Large intestine (tissue), 3 donors: ENCODE measurements around the gene DMRTA1. TPM values are rescaled to one million over a fixed set of nuclear protein-coding genes. Genes with fewer than 3 reads are reported as not detected.
"Not testable (repeated sequence)": the region's sequence is repeated elsewhere in the genome, so short reads cannot be mapped to it uniquely, and the experiment has no call there.

Experiments
- DNase-seq, 2 donors: peaks; one replicate each; pipeline versions ENCODE4 v3.0.0 to v3.0.0-alpha.2; 2013
- H3K27ac ChIP-seq: one replicate; pipeline ENCODE4 v1.5.1; 2013; ENCODE audit warnings: low read length
- H3K27me3 ChIP-seq: 2 replicates; pipeline ENCODE4 v1.6.1; 2013; ENCODE audit warnings: low read length; ENCODE audit not compliant: control insufficient read depth, insufficient read depth
- H3K36me3 ChIP-seq: 2 replicates; pipeline ENCODE4 v1.6.1; 2013; ENCODE audit warnings: low read length; ENCODE audit not compliant: control insufficient read depth, insufficient read depth
- H3K4me1 ChIP-seq: one replicate; pipeline ENCODE4 v1.6.1; 2013; ENCODE audit warnings: low read length; ENCODE audit not compliant: control insufficient read depth, insufficient read depth
- H3K4me3 ChIP-seq: one replicate; pipeline ENCODE4 v1.5.1; 2013; ENCODE audit warnings: low read length
- H3K9me3 ChIP-seq: one replicate; pipeline ENCODE4 v1.6.1; 2013; ENCODE audit warnings: mild to moderate bottlenecking, low read depth, low read length, moderate library complexity; ENCODE audit not compliant: control insufficient read depth
- WGBS: methylation state at CpG from one replicate; pipeline ENCODE4 v1.1.5; 2013; ENCODE audit warnings: low lambda C conversion rate; ENCODE audit not compliant: insufficient coverage; 5-methylcytosine and 5-hydroxymethylcytosine counted together
- polyA plus RNA-seq: library from polyadenylated mRNA; unstranded; fragments of 120-200 nt; gene quantifications from one replicate; pipeline ENCODE4 v1.2.1, GENCODE V29; 2013

Gene DMRTA1
- polyA plus RNA-seq, 1 donor, result 0.15 TPM

DNA sequence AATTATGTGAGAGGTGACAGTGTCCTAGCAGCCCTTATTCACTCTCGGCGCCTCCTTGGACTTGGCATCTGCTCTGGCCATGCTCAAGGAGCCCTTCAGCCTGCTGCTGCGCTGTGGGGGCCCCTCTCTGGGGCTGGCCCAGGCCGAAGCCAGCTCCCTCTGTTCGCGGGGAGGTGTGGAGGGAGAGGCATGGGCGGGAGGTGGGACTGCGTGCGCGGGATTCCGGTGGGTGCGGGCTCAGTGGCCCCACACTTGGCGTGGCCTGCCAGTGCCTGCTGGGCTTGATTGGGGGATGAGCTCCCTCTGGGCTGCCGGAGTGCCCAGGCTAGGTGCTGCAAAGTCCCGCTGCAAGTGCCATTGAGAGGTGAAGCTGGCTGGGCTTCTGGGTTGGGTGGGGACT lies 12.9 kb upstream of the DMRTA1 start:
- Histone ChIP-seq H3K27ac (no peak overlapping the region), H3K27me3 (no peaks in the 10 kb centered on the region), H3K4me1 (no peaks in the 10 kb centered on the region), H3K4me3 (no peak overlapping the region), H3K36me3 (no peaks in the 10 kb centered on the region), H3K9me3 (no peaks in the 10 kb centered on the region)
- WGBS, result no CpG with 5 or more reads among the region's 15 CpGs
- DNase-seq, result no peak

DNA sequence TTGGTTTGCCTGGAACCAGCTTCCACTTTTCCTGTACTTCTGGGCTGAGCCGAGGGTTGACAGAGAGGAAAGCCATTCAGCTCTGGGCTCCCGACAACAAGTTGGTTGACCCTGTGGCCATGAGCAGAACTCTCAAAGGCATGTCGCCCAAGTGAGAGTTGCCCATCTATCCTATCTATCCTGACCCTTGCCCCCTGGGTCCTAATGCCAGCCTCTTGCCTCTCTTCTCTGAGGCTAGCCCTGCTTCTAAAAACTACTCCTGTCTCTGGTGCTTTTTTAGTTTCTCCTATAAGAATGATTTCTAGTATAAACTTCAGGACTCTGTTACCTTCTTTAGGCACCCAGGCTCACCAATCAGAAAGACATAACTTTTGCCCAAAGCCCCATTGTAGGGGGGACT lies 11.4 kb upstream of the DMRTA1 start:
- WGBS, result no CpG with 5 or more reads among the region's 3 CpGs
- DNase-seq, H3K4me1 ChIP-seq, H3K27ac ChIP-seq, H3K36me3 ChIP-seq, H3K9me3 ChIP-seq, H3K27me3 ChIP-seq, H3K4me3 ChIP-seq: not testable (repeated sequence)

DNA sequence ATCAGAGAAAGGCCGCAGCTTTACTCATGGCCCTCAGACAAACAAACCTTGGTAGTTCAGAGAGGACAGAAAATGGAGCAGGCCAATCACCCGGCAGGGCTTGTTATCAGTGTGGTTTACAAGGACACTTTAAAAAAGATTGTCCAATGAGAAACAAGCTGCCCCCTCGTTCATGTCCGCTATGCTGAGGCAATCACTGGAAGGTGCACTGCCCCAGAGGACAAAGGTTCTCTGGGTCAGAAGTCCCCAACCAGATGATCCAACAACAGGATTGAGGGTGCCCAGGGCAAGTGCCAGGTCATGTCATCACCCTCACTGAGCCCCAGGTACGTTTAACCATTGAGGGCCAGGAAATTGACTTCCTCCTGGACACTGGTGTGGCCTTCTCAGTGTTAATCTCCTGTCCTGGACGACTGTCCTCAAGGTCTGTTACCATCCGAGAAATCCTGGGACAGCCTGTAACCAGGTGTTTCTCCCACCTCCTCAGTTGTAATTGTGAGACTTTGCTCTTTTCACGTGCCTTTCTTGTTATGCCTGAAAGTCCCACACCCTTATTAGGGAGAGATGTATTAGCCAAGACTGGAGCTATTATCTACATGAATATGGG lies 9.1 kb upstream of the DMRTA1 start:
- not testable (repeated sequence) for H3K4me3 ChIP-seq, H3K4me1 ChIP-seq, H3K9me3 ChIP-seq, H3K27ac ChIP-seq, H3K36me3 ChIP-seq, DNase-seq, H3K27me3 ChIP-seq
- WGBS, result no CpG with 5 or more reads among the region's 8 CpGs

- no CpG with 5 or more reads among the region's 16 CpGs for WGBS
- H3K4me3 ChIP-seq, result no peak overlapping the region
- H3K27me3 ChIP-seq, result peaks cover 5% of the 10 kb centered on the region
- DNase-seq, result no peak
- H3K27ac ChIP-seq, result no peak overlapping the region
- H3K36me3 ChIP-seq, result no peaks in the 10 kb centered on the region
- H3K9me3 ChIP-seq, result peaks cover 4% of the 10 kb centered on the region
- no peaks in the 10 kb centered on the region for H3K4me1 ChIP-seq
These were observed 5.8 kb upstream of the DMRTA1 start for GRCh38 chr9:22440841-22441240.

- Histone ChIP-seq H3K4me1 (no peaks in the 10 kb centered on the region), H3K27ac (no peak overlapping the region), H3K4me3 (peak overlapping the region; percentile 48), H3K36me3 (no peaks in the 10 kb centered on the region), H3K9me3 (peaks cover 3% of the 10 kb centered on the region), H3K27me3 (peaks cover 24% of the 10 kb centered on the region)
- DNase-seq, result peak; percentile 51 to 59
- WGBS, result no CpG with 5 or more reads among the region's 70 CpGs
These were observed 460 bp downstream of the DMRTA1 start for GRCh38 chr9:22446950-22447617.

DNA sequence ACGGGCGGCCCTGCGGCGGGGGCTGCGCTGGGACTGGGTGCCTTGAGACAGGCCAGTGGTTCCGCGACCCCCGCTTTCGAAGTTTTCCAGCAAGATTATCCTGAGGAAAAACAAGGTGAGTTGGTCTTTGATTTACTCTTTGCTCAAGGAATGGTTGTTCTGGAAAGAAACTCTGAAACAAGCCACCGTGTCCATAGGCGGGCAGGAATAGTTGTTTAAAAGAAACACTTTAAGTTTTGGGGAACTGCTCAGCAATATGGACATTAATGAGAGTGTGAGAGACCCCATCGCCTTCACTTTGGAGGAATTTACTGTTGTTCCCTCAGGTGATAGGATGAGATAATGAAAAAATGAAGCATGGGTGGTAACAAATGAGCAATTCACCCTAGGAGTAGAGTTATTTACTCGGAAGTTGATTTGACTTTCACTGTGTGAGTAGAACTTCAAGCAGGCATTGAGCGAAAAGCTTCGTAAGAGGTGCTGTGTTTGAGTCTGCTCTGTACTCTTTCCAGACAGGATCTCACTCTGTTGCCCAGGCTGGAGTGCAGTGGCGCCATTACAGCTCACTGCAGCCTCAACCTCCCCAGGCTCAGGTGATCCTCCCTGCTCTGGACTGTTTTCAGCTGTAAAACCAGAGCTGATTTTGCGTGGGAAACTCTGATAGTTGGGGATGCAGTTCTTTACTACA lies 1.1 kb downstream of the DMRTA1 start:
- Histone ChIP-seq H3K27me3 (peaks cover 24% of the 10 kb centered on the region), H3K4me3 (peak overlapping the region; percentile 48), H3K9me3 (peaks cover 3% of the 10 kb centered on the region), H3K36me3 (no peaks in the 10 kb centered on the region), H3K4me1 (no peaks in the 10 kb centered on the region), H3K27ac (no peak overlapping the region)
- WGBS, result 25% methylated on average over 2 of the region's 17 CpGs
- DNase-seq, result peak in 1 of 2 donors; percentile 9

- H3K27me3 ChIP-seq, result peaks cover 24% of the 10 kb centered on the region
These were observed 3.1 kb downstream of the DMRTA1 start for GRCh38 chr9:22449719-22450118.

GRCh38 chr9:22452415-22453010 lies 5.9 kb downstream of the DMRTA1 start:
- no peaks in the 10 kb centered on the region for H3K36me3 ChIP-seq
- peak in 1 of 2 donors; percentile 3 for DNase-seq
- H3K9me3 ChIP-seq, result no peaks in the 10 kb centered on the region
- no peak overlapping the region for H3K27ac ChIP-seq
- no peaks in the 10 kb centered on the region for H3K4me1 ChIP-seq
- no peak overlapping the region for H3K4me3 ChIP-seq
- H3K27me3 ChIP-seq, result peaks cover 7% of the 10 kb centered on the region
- WGBS, result 6% methylated on average over 3 of the region's 4 CpGs

More at GRCh38 chr9:22449719-22450118, 3.1 kb downstream of the DMRTA1 start:
- Histone ChIP-seq H3K27ac (no peak overlapping the region), H3K4me3 (no peak overlapping the region), H3K36me3 (no peaks in the 10 kb centered on the region), H3K4me1 (no peaks in the 10 kb centered on the region), H3K9me3 (peaks cover 3% of the 10 kb centered on the region)
- DNase-seq, result no peak

DNA sequence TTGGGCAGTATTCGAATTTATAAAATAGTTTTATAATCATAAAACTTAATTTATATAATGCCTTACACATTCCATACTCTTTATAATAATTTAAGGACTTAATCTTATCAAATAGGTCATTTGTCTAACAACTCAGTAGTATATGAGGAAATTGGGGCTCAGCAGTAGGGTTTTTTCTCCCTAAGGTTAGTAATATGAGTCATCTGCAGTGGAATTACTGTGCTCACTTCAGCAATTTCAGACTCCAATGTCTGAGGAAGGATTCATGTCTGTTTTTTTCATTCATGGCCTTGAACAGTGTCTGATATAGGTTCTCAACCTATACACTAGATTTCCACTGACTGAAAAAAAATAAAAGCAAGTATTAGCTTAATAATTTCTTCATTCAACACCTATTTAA lies 7.4 kb downstream of the DMRTA1 start:
- Histone ChIP-seq H3K9me3 (no peaks in the 10 kb centered on the region), H3K27ac (no peak overlapping the region), H3K4me1 (no peaks in the 10 kb centered on the region), H3K4me3 (no peak overlapping the region), H3K36me3 (no peaks in the 10 kb centered on the region), H3K27me3 (no peaks in the 10 kb centered on the region)
- DNase-seq, result peak in 1 of 2 donors; percentile 5
- no CpG with 5 or more reads among the region's 1 CpG for WGBS

GRCh38 chr9:22455181-22455580 lies 8.6 kb downstream of the DMRTA1 start:
- WGBS, result 80% methylated on average over 1 of the region's 4 CpGs
- Histone ChIP-seq H3K4me1 (no peaks in the 10 kb centered on the region), H3K27me3 (no peaks in the 10 kb centered on the region), H3K27ac (no peak overlapping the region), H3K4me3 (no peak overlapping the region), H3K9me3 (no peaks in the 10 kb centered on the region), H3K36me3 (no peaks in the 10 kb centered on the region)
- no peak for DNase-seq
